CD14-positive monocyte (primary cell): Measurements from ENCODE around the gene PRXL2B. TPM values are rescaled to one million over a fixed set of nuclear protein-coding genes. Genes with fewer than 3 reads are reported as not detected.
"Not testable (repeated sequence)": the region's sequence is repeated elsewhere in the genome, so short reads cannot be mapped to it uniquely, and the experiment has no call there.

ENCODE experiments used
- DNase-seq, 3 donors: peaks; one replicate each; pipeline ENCODE4 v3.0.0-alpha.2; 2011 to 2022
- H2AFZ ChIP-seq: 2 replicates; pipeline ENCODE4 v1.6.0; 2012; ENCODE audit warnings: mild to moderate bottlenecking, low read depth, low read length, inconsistent platforms; ENCODE audit not compliant: insufficient read depth, poor library complexity, severe bottlenecking
- H3K27ac ChIP-seq, 2 donors: 1 replicate in 1 of 2; 2 replicates in 1 of 2; pipeline ENCODE4 v1.5.1; 2012 to 2013; ENCODE audit warnings: low read length in 2 of 2, control low read depth in 1 of 2, inconsistent platforms in 1 of 2, low read depth in 1 of 2, mild to moderate bottlenecking in 1 of 2
- H3K27me3 ChIP-seq, 2 donors: one replicate each; pipeline versions ENCODE4 v1.6.0 to v1.6.1; 2011 to 2013; ENCODE audit warnings: low read length in 2 of 2; ENCODE audit not compliant: control insufficient read depth in 2 of 2, insufficient read depth in 2 of 2
- H3K36me3 ChIP-seq, 2 donors: replicated peaks in 1 of 2; 1 replicate in 1 of 2; 2 replicates in 1 of 2; pipeline versions ENCODE4 v1.5.1 to v1.6.1; 2012 to 2013; ENCODE audit warnings: low read length in 2 of 2, control low read depth in 1 of 2, inconsistent platforms in 1 of 2, mild to moderate bottlenecking in 1 of 2; ENCODE audit not compliant: insufficient read depth in 2 of 2, control insufficient read depth in 1 of 2
- H3K4me1 ChIP-seq, 2 donors: 1 replicate in 1 of 2; 2 replicates in 1 of 2; pipeline versions ENCODE4 v1.5.1 to v1.6.1; 2012 to 2013; ENCODE audit warnings: low read length in 2 of 2, control low read depth in 1 of 2, inconsistent platforms in 1 of 2, mild to moderate bottlenecking in 1 of 2, moderate library complexity in 1 of 2; ENCODE audit not compliant: insufficient read depth in 2 of 2, control insufficient read depth in 1 of 2
- H3K4me2 ChIP-seq: replicated peaks from 2 replicates; pipeline ENCODE3; 2012; ENCODE audit warnings: low read length, moderate library complexity, mild to moderate bottlenecking; ENCODE audit not compliant: poor library complexity, severe bottlenecking; ENCODE audit errors: extremely low read depth
- H3K4me3 ChIP-seq, 3 experiments: fragments of 200-600 bp in 1 of 3; sonication (generic) in 1 of 3; replicated peaks in 1 of 3; 1 replicate in 2 of 3; 2 replicates in 1 of 3; pipeline ENCODE4 v1.5.1; 2011 to 2013; ENCODE audit warnings: low read length in 3 of 3, mild to moderate bottlenecking in 3 of 3, control low read depth in 2 of 3, low read depth in 2 of 3, inconsistent platforms in 1 of 3, moderate library complexity in 1 of 3
- H3K79me2 ChIP-seq: 2 replicates; pipeline ENCODE4 v1.6.0; 2012; ENCODE audit warnings: mild to moderate bottlenecking, control low read depth, inconsistent platforms, low read length, moderate library complexity; ENCODE audit not compliant: insufficient read depth
- H3K9ac ChIP-seq: 2 replicates; pipeline ENCODE4 v1.6.0; 2017; ENCODE audit warnings: low read length, mild to moderate bottlenecking; ENCODE audit not compliant: insufficient read depth, poor library complexity, severe bottlenecking
- H3K9me3 ChIP-seq, 2 donors: replicated peaks in 1 of 2; 1 replicate in 1 of 2; 2 replicates in 1 of 2; pipeline versions ENCODE4 v1.5.1 to v1.6.1; 2012 to 2013; ENCODE audit warnings: low read length in 2 of 2, control low read depth in 1 of 2; ENCODE audit not compliant: control insufficient read depth in 1 of 2, insufficient read depth in 1 of 2
- H4K20me1 ChIP-seq: 2 replicates; pipeline ENCODE4 v1.6.0; 2012; ENCODE audit warnings: mild to moderate bottlenecking, low read length, control low read depth, moderate library complexity; ENCODE audit not compliant: insufficient read depth
- H3K27ac Mint-ChIP-seq, 7 donors: one replicate each; pipeline ENCODE4 v1.8.0; 2020; ENCODE audit warnings: mild to moderate bottlenecking in 7 of 7, mixed read lengths in 7 of 7, moderate library complexity in 6 of 7, inconsistent platforms in 2 of 7
- H3K27me3 Mint-ChIP-seq, 3 donors: one replicate each; pipeline ENCODE4 v1.8.0; 2021 to 2022; ENCODE audit warnings: low read depth in 3 of 3, mild to moderate bottlenecking in 3 of 3, mixed read lengths in 3 of 3, moderate library complexity in 3 of 3, inconsistent platforms in 1 of 3
- H3K36me3 Mint-ChIP-seq, 2 donors: one replicate each; pipeline ENCODE4 v1.8.0; 2020; ENCODE audit warnings: mixed read lengths in 2 of 2, inconsistent platforms in 1 of 2, mild to moderate bottlenecking in 1 of 2
- H3K4me1 Mint-ChIP-seq: one replicate; pipeline ENCODE4 v1.8.0; 2020; ENCODE audit warnings: mild to moderate bottlenecking, mixed read lengths
- H3K4me3 Mint-ChIP-seq, 2 donors: one replicate each; pipeline ENCODE4 v1.8.0; 2020; ENCODE audit warnings: mild to moderate bottlenecking in 2 of 2, mixed read lengths in 2 of 2, moderate library complexity in 1 of 2
- H3K9me3 Mint-ChIP-seq, 7 donors: one replicate each; pipeline ENCODE4 v1.8.0; 2020 to 2022; ENCODE audit warnings: mixed read lengths in 7 of 7, mild to moderate bottlenecking in 6 of 7, moderate library complexity in 6 of 7, inconsistent platforms in 2 of 7
- WGBS: methylation state at CpG from one replicate; pipeline ENCODE4 v1.1.5; 2013; ENCODE audit warnings: missing lambda C conversion rate; ENCODE audit not compliant: insufficient coverage; 5-methylcytosine and 5-hydroxymethylcytosine counted together
- intact Hi-C, 2 donors: fragments of 100-400 bp; cut with micrococcal nuclease; formaldehyde crosslinking; loops; one replicate each; pipeline versions ENCODE4 v1.15.0 to v1.15.1; 2023
- polyA plus RNA-seq, 3 donors: library from polyadenylated mRNA; depleted of rRNA in 1 of 3; unstranded in 2 of 3; stranded (reverse) in 1 of 3; fragments of 300-500 nt in 2 of 3; fragments of >200 nt in 1 of 3; fragmentation: Illumina TruSeq in 2 of 3; gene quantifications; 1 replicate in 2 of 3; 2 replicates in 1 of 3; pipeline ENCODE4 v1.2.3, GENCODE V29; 2012 to 2021
- TF ChIP-seq, protein P1 (sequence below): fragments of 200-600 bp; IDR thresholded peaks from one replicate; pipeline ENCODE4 v1.8.0; 2022; ENCODE audit warnings: antibody characterized with exemption, mild to moderate bottlenecking

PRXL2B gene
- polyA plus RNA-seq, 3 donors: 3.6 to 8.8 (median 6.0) TPM

DNA sequence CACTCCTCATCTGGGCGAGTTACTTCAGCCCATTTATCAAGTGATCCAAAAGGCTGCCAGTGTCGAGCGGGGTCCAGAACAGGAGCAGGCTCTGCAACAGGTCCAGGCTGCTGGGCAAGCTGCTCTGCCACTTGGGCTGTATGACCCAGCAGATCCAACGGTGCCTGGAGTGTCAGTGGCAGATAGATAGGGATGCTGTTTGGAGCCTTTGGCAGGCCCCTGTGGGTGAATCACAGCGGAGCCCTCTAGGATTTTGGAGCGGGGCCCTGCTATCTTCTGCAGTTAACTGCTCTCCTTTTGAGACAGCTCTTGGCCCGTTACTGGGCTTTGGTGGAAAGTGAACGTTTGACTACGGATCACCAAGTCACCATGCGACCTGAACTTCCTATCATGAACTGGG, 38.7 kb downstream of the PRXL2B start:
- Histone ChIP-seq H3K4me1 (no peaks in the 10 kb centered on the region), H3K27ac (no peak overlapping the region)
- 91% methylated on average over 8 of the region's 10 CpGs for WGBS

DNA sequence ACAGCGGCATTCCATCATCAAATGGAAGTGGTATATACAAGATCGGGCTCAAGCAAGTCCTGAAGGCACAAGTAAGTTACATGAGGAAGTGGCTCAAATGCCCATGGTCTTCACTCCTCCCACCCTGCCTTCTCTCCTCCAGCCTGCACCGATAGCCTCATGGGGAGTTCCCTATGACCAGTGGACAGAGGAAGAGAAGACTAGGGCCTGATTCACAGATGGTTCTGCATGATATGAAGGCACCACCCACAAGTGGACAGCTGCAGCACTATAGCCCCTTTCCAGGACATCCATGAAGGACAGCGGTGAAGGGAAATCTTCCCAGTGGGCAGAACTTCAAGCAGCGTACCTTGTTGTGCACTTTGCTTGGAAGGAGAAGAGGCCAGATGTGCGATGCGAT, 39.2 kb downstream of the PRXL2B start:
- H3K27ac Mint-ChIP-seq, H3K4me3 ChIP-seq, H3K4me3 Mint-ChIP-seq, H3K4me1 Mint-ChIP-seq, H2AFZ ChIP-seq, H3K27ac ChIP-seq, H3K36me3 ChIP-seq, H3K36me3 Mint-ChIP-seq, H3K4me2 ChIP-seq, DNase-seq, H4K20me1 ChIP-seq, H3K79me2 ChIP-seq, H3K4me1 ChIP-seq, intact Hi-C loops, H3K9ac ChIP-seq: not testable (repeated sequence)
- 74% methylated on average over 3 of the region's 7 CpGs for WGBS
- Mint-ChIP-seq H3K9me3 (peaks cover 11 to 27% (median 22%) of the 10 kb centered on the region in 7 donors), H3K27me3 (peaks cover 36 to 69% (median 52%) of the 10 kb centered on the region in 3 donors)
- Histone ChIP-seq H3K9me3 (peaks cover 13 to 14% of the 10 kb centered on the region in 2 donors), H3K27me3 (peaks cover 9 to 46% of the 10 kb centered on the region in 2 donors)

More for the DNA sequence above, 38.7 kb downstream of the PRXL2B start:
- DNase-seq: no peak
- intact Hi-C loops: no loop called here
- peaks cover 9 to 10% of the 10 kb centered on the region in 2 donors for H3K9me3 ChIP-seq
- H3K36me3 ChIP-seq: no peaks in the 10 kb centered on the region
- Mint-ChIP-seq H3K27ac (no peak overlapping the region), H3K4me1 (no peaks in the 10 kb centered on the region), H3K4me3 (no peak overlapping the region), H3K27me3 (peaks cover 36 to 69% (median 49%) of the 10 kb centered on the region in 3 donors), H3K36me3 (peaks cover 0 to 5% of the 10 kb centered on the region in 2 donors), H3K9me3 (peaks cover 6 to 27% (median 21%) of the 10 kb centered on the region in 7 donors)
- no peak overlapping the region for H3K9ac ChIP-seq
- H4K20me1 ChIP-seq: no peaks in the 10 kb centered on the region
- no peak overlapping the region for H3K4me2 ChIP-seq
- TF ChIP-seq, protein P1, sequence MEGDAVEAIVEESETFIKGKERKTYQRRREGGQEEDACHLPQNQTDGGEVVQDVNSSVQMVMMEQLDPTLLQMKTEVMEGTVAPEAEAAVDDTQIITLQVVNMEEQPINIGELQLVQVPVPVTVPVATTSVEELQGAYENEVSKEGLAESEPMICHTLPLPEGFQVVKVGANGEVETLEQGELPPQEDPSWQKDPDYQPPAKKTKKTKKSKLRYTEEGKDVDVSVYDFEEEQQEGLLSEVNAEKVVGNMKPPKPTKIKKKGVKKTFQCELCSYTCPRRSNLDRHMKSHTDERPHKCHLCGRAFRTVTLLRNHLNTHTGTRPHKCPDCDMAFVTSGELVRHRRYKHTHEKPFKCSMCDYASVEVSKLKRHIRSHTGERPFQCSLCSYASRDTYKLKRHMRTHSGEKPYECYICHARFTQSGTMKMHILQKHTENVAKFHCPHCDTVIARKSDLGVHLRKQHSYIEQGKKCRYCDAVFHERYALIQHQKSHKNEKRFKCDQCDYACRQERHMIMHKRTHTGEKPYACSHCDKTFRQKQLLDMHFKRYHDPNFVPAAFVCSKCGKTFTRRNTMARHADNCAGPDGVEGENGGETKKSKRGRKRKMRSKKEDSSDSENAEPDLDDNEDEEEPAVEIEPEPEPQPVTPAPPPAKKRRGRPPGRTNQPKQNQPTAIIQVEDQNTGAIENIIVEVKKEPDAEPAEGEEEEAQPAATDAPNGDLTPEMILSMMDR: no peak
- H3K27me3 ChIP-seq: peaks cover 9 to 46% of the 10 kb centered on the region in 2 donors
- no peak overlapping the region for H2AFZ ChIP-seq
- no peaks in the 10 kb centered on the region for H3K79me2 ChIP-seq
- H3K4me3 ChIP-seq: no peak overlapping the region
